H7 (cell line): ENCODE results near the gene LAYN. TPM values are rescaled to one million over a fixed set of nuclear protein-coding genes. Genes with fewer than 3 reads are reported as not detected.

Experiments
- DNase-seq: peaks from one replicate; pipeline ENCODE4 v3.0.0; 2012
- H3K27me3 ChIP-seq: 2 replicates; pipeline ENCODE4 v1.6.0; 2011; ENCODE audit warnings: mild to moderate bottlenecking, low read length; ENCODE audit not compliant: control insufficient read depth, insufficient read depth
- H3K36me3 ChIP-seq: replicated peaks from 2 replicates; pipeline ENCODE4 v1.5.1; 2011; ENCODE audit warnings: low read length; ENCODE audit not compliant: control insufficient read depth, insufficient read depth
- H3K4me3 ChIP-seq: 2 replicates; pipeline ENCODE4 v1.5.1; 2011; ENCODE audit warnings: low read depth, mild to moderate bottlenecking, control low read depth, low read length, moderate library complexity; ENCODE audit not compliant: insufficient read depth
- total RNA-seq: library from RNA; depleted of rRNA; stranded (reverse); fragments of >200 nt; shearing (Covaris generic); gene quantifications from 2 replicates; pipeline ENCODE4 v1.2.3, GENCODE V29; 2014

Gene LAYN
- total RNA-seq, 1 experiment from 2014 or later, result 1.2 TPM

DNA sequence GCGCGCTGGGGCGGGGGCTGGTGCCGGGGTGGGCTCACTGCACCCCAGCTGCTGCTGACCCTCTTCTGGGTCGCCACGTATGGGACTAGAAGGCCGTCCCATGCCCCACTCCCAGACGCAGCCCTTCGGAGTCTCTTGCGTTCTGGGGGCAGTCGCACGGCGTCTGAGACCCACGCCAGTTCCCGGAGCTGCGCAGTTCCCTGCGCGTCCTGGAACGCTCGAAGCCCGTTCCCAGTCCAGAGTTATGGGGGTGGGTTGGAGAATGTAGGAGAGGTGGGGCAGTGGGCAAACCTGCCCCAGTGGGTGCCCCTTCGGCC, 375 bp downstream of the LAYN start:
- no peaks in the 10 kb centered on the region for H3K36me3 ChIP-seq
- DNase-seq, result no peak
- peak overlapping the region; percentile 59 for H3K4me3 ChIP-seq
- peaks cover 49% of the 10 kb centered on the region for H3K27me3 ChIP-seq

DNA sequence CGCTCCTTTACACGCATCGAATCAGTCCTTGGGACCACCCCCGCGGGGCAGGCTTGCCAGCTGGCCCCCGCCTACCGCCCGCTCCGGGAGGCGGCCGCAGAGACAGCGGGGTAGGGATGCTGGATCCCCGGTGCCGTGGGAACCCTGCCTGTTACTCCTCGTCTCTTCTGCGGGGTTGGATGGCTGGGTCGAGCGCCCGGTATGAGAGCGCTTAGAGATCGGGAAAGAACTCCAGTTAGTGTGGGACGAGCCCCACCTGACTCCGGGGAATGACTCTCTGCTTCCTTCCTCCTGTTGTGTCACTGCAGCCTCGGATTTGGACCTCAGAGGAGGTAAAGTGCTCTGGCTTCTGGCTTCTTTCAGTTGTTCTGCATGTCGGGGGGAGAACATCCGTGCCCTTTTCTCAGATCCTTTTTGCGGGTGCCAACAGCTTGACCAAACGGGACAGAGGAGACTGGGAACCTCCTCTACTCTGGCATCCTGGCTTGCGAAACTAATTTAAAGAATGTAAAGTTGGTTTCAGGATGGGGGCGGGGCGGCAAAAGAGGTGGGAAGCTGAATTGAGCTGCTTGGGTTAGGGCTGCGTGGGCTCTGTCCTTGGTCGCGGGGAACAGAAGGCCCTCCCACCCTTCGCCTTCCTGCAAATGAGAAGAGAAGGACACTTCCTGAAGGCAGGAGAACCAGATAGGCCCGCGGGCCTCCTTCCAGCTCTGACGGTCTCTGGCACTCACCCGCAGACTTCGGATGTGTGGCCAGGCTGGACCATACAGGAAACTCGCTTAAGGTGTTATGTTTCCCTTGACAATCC, 938 bp downstream of the LAYN start:
- H3K36me3 ChIP-seq, result no peaks in the 10 kb centered on the region
- peaks cover 49% of the 10 kb centered on the region for H3K27me3 ChIP-seq
- DNase-seq, result peak; percentile 70
- peak overlapping the region; percentile 59 for H3K4me3 ChIP-seq

DNA sequence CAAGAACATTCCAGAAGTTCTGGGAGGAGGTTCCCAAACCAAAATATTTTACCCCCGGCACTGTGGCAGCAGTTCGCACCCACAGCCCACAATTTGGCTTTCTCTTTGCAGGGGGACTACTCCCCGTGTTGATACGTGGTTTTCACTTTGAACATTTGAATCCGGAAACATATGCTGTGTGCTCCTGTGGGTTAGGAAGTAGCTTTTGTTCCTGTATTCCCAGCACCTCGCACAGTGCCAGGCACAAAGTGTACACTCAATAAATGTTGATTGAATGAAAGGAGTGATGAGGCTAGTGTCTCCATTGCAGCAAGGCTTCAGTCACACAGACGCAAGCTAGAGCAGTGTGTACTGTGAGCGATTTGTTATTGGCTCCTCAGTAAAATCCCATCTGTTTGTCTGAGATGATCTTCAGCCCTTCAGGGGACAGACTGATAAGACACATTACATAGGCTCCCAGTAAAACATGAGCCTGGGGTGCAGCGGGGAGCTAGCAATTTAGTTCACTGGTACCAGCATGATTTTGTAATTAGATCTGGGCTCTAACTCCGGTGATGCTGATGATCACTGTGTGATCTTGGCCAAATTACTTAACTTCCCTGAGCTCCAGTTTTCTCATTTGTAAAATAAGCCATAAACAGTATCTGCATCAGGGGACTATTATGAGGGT, 2.2 kb downstream of the LAYN start:
- H3K27me3 ChIP-seq, result peaks cover 49% of the 10 kb centered on the region
- H3K4me3 ChIP-seq, result no peak overlapping the region
- no peaks in the 10 kb centered on the region for H3K36me3 ChIP-seq
- DNase-seq, result no peak

DNA sequence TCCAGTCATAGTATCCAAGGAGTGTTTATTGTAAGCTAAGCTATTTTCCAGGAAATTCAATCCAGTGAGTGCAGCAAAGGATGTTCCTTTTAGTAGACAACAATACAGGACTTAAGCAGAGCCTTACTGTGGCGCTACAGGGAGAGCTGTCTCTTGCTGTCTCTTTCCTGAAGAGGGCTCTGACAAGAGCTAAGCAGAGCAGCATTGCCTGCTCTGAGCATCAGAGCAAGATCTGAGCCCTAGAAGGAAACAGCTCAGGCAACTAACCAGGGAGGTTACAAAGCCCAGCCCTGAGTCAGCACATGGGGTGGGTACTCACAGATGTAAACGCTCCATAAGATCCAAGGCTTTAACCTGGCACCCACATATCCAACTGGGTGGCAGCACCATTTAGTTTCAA, 8.0 kb downstream of the LAYN start:
- no peak overlapping the region for H3K4me3 ChIP-seq
- H3K36me3 ChIP-seq, result no peaks in the 10 kb centered on the region
- no peak for DNase-seq
- H3K27me3 ChIP-seq, result peaks cover 2% of the 10 kb centered on the region; the same call in 1 of the 2 replicates

DNA sequence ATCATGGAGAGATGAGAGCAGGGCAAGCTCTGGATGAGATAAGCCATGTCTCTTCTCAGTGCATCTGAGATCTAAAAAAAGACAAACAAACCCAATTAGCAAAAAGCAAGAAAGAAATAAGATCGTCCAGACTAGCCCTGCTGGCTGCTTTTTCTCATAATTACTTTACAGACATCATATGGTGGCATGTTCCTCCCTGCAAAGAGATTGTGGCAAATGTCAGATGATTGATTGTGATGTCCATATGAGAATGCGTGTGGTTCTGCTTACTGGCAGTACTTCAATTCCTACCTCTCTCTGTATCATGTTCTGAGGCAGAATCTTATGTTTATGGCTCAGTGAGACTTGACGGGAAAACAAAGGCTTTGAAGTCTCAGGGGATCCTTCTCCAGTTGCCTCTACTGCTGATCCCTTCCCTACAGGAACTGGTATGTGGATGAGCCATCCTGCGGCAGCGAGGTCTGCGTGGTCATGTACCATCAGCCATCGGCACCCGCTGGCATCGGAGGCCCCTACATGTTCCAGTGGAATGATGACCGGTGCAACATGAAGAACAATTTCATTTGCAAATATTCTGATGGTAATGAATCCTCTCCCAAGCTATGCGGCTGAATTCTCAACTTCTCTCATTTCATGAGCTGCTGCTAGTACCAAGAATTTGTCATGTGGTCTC, 8.8 kb downstream of the LAYN start:
- H3K36me3 ChIP-seq, result no peaks in the 10 kb centered on the region
- no peak for DNase-seq
- H3K4me3 ChIP-seq, result no peak overlapping the region
- H3K27me3 ChIP-seq, result no peaks in the 10 kb centered on the region

DNA sequence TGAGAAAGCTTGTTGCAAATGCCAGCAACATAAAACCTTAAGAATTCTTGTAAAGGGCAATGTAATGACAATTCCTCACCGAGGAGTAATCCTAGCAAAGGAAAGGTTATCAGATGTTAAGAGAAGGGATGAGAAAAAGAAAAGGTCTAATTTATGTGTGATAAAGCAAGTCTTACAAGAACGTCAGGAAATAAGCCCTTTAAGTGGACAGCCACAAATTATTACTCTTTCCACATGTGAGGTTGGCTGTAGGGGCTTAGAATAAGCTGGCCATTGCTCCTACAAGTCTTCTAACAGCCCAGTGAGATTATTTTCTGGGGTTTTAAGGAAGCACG, 9.3 kb downstream of the LAYN start:
- Histone ChIP-seq H3K4me3 (no peak overlapping the region), H3K36me3 (no peaks in the 10 kb centered on the region), H3K27me3 (no peaks in the 10 kb centered on the region)
- DNase-seq, result no peak

DNA sequence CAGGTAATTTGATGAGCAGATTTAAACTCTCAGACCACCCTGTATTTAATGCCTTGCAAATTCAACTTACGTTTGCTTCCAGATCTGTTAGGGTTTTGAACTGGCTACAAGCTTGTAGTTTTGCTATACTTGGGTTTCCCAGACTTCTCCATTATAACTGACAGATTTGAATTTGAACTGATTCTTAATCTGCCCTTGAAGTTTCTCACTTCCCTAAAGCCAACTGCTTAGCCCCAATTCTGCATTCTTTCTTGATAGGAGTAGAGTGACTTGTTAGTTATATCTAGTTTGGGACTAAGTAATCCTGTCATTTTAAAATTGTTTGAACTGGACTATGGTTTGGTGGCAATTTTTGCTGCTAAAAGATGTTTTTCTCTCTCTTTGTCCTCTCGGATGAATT, 9.7 kb downstream of the LAYN start:
- Histone ChIP-seq H3K4me3 (no peak overlapping the region), H3K27me3 (no peaks in the 10 kb centered on the region), H3K36me3 (no peaks in the 10 kb centered on the region)
- DNase-seq, result no peak

DNA sequence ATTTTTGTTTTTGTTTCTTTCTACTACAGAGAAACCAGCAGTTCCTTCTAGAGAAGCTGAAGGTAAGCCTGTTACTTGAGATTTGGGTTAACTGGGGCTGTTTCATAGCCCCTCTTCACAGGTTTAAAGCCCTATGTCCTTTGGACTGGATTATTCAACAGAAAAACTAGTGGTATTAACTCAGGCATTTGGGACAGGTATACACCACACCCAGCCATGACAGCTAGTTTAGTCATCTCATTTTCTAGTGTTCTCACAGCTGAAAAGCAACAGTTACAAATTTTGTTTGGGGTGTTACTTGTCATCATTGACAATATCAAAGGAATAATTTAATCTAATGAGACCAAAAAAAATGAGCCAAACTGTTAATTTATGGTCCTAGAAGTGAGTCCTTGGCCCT, 14.0 kb downstream of the LAYN start:
- DNase-seq, result no peak
- Histone ChIP-seq H3K36me3 (no peaks in the 10 kb centered on the region; the same call in 1 of the 2 replicates), H3K27me3 (no peaks in the 10 kb centered on the region), H3K4me3 (no peak overlapping the region)

DNA sequence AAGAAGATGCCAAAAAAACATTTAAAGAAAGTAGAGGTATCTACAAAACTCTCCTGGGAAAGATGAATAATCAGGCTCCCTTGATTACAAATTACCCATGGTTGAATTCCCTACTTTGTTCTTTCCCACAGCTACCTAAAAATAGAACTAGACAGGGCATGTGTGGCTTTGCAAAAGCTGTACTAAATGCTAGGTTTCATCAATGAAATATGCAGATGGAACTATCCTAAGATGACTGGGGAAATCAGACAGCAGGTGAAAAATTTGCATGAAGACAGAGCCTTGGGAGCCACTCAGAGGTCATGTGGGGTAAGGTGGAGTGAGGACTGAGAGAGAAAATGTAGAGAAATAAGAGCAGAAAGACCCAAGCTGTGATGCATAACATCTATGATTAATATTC, 14.7 kb downstream of the LAYN start:
- Histone ChIP-seq H3K27me3 (no peaks in the 10 kb centered on the region), H3K36me3 (no peaks in the 10 kb centered on the region; the same call in 1 of the 2 replicates), H3K4me3 (no peak overlapping the region)
- DNase-seq, result no peak

DNA sequence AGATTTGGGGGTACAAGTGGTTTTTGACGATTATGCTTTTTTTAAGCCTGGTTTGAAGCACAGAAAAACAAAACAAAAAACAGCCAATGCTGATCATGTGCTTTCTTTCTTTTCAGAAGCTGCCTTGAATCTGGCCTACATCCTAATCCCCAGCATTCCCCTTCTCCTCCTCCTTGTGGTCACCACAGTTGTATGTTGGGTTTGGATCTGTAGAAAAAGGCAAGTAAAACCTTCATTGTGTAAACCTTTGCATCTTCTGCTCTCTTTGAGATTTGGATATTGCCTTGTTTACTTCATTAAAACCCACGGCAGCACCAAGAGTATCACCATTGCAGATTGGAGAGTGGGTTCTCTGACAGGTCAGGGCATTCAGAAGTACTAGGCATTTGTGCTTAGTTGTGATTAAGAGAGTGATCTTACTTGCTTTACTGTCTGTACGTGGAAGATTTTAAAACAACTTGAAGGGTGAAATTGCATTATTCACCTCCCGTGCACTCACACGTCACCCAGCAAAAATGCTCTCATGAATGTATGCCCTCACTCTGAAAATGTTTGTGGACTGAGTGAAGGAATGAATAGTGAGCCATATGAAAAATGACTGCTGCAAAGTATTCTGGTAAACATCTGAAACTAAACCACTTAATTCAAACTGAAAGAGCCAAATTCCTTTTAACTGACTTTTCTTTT, 17.0 kb downstream of the LAYN start:
- no peak for DNase-seq
- no peaks in the 10 kb centered on the region; the same call in 1 of the 2 replicates for H3K36me3 ChIP-seq
- no peaks in the 10 kb centered on the region for H3K27me3 ChIP-seq
- no peak overlapping the region for H3K4me3 ChIP-seq

DNA sequence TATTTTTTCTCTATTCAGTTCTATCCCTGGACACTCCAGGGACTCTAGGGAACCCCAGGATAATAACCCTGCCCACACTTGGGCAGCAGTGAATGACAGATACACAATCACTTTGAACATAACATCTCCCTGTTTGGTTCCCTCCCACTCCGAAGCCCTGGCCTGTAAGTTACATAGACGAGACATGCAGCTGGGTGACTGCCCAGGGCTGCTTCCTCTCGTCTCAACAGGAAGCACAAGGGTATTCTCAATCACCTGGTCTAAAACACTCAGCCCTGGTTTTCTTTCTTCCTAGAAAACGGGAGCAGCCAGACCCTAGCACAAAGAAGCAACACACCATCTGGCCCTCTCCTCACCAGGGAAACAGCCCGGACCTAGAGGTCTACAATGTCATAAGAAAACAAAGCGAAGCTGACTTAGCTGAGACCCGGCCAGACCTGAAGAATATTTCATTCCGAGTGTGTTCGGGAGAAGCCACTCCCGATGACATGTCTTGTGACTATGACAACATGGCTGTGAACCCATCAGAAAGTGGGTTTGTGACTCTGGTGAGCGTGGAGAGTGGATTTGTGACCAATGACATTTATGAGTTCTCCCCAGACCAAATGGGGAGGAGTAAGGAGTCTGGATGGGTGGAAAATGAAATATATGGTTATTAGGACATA, 19.4 kb downstream of the LAYN start:
- H3K27me3 ChIP-seq, result no peaks in the 10 kb centered on the region

DNA sequence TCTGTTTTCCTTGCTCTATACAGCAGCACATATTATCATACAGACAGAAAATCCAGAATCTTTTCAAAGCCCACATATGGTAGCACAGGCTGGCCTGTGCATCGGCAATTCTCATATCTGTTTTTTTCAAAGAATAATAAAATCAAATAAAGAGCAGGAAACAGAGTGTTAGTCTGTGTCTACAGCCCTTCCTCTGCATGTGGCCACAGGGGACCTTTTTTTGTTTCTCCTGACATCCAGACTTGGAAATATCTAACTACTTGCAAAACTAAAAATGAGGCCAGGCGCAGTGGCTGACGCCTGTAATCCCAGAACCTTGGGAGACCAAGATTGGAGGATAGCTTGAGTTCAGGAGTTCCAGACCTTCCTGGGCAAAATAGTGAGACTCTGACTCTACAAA, 20.3 kb downstream of the LAYN start:
- no peak overlapping the region for H3K4me3 ChIP-seq
- DNase-seq, result no peak
- no peaks in the 10 kb centered on the region for H3K27me3 ChIP-seq
- no peaks in the 10 kb centered on the region; the same call in 1 of the 2 replicates for H3K36me3 ChIP-seq

More for the DNA sequence above, 19.4 kb downstream of the LAYN start:
- Histone ChIP-seq H3K4me3 (no peak overlapping the region), H3K36me3 (no peaks in the 10 kb centered on the region; the same call in 1 of the 2 replicates)
- no peak for DNase-seq

DNA sequence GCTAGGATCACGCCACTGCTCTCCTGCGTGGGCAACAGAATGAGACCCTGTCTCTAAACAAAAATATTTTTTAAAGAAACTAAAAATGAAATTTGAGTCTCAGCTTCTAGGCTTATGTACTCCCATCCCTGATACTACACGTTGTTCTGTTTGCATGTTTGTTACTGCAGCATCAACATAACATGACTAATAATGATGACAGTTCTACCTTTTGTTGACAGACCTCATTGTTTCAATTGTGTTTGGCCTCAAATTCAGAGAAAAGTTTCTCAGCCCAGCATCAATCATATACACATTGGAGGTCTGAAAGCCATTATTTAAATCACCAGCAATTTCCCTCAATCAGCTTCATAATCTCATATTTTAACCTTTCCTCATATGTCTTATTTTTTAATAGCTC, 20.8 kb downstream of the LAYN start:
- H3K27me3 ChIP-seq, result no peaks in the 10 kb centered on the region
- H3K36me3 ChIP-seq, result no peaks in the 10 kb centered on the region; the same call in 1 of the 2 replicates
- no peak for DNase-seq
- H3K4me3 ChIP-seq, result no peak overlapping the region

DNA sequence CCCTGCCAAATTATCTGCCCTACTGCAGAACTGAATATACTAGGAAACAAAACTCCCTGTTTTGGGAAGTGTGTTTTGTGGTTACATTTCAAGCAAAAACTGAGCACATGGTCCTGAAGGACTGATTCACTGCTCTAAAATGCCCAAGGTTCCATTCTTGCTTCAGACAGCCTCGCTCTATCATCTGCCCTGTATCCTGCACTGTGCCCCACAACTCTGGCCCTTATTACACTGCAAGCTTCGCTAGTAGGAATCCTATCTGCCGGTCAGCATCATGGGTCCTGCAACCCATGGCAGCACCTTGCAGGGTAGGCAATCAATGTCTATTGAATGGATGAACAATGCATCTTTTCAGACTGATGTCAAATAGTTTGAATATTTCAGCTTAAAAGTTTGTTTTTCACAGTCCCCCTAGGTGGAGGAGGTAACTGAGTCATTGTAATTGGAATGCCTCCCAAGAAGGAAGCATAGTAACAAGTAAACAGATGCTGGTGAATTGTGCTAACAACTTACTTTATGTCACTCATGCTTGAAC, 21.3 kb downstream of the LAYN start:
- Histone ChIP-seq H3K36me3 (no peaks in the 10 kb centered on the region), H3K27me3 (no peaks in the 10 kb centered on the region), H3K4me3 (no peak overlapping the region)
- DNase-seq, result peak; percentile 22
